ENCODE measurements around the gene CTIF. TPM values are rescaled to one million over a fixed set of nuclear protein-coding genes. Genes with fewer than 3 reads are reported as not detected.
A peak's percentile ranks its signal among the peaks of the same experiment; 100 is the strongest.

Gene CTIF
- total RNA-seq, 4 donors from 2014 or later = 14.1 to 78.2 (median 18.4) TPM

- intact Hi-C loops (cut with DNase I; ENCODE audit: low total_unique reads) = no loop called here
- peaks cover 0 to 2% (median under 1%) of the 10 kb centered on the region in 4 donors for H3K4me1 ChIP-seq
- no peaks in the 10 kb centered on the region for H3K36me3 ChIP-seq
- TF ChIP-seq POLR2AphosphoS5 (IDR thresholded peaks at IDR 0.05) = no peak
- no peak overlapping the region for H3K27ac ChIP-seq
- 62 to 82% methylated on average over 3 to 12 of the region's 12 CpGs for WGBS, 2 donors (ENCODE audit: low coverage in 1 of 2)
- no peak for DNase-seq
- no peak overlapping the region for H3K4me3 ChIP-seq
- in situ Hi-C loops (cut with MboI; ENCODE audit: low pct_ligation_motif_present in 1 of 4, low pct_unique_long_range_greater_than_20kb in 1 of 4, low sequenced_read_pairs in 3 of 4) = no loop called here
- no peaks in the 10 kb centered on the region for H3K27me3 ChIP-seq
- no peaks in the 10 kb centered on the region for H3K9me3 ChIP-seq
Measured at GRCh38 chr18:48709371-48710062, 170.7 kb downstream of the CTIF start.

- Histone ChIP-seq H3K4me1 (peaks cover 0 to 25% (median 13%) of the 10 kb centered on the region in 4 donors), H3K36me3 (no peaks in the 10 kb centered on the region), H3K27ac (no peak overlapping the region), H3K27me3 (no peaks in the 10 kb centered on the region), H3K4me3 (no peak overlapping the region), H3K9me3 (no peaks in the 10 kb centered on the region)
- 72% methylated on average over 15 of the region's 15 CpGs; no CpG with 5 or more reads in 1 of the 2 donors for WGBS, 2 donors (ENCODE audit: low coverage in 1 of 2)
- intact Hi-C loops (cut with DNase I; ENCODE audit: low total_unique reads) = no loop called here
- peak; percentile 32 to 46 (median 38) for TF ChIP-seq CTCF (IDR thresholded peaks at IDR 0.05)
- no peak for TF ChIP-seq POLR2A (IDR thresholded peaks at IDR 0.05)
- in situ Hi-C loops (cut with MboI; ENCODE audit: low pct_ligation_motif_present in 1 of 4, low pct_unique_long_range_greater_than_20kb in 1 of 4, low sequenced_read_pairs in 3 of 4) = no loop called here
- DNase-seq = peak; percentile 20
Measured at GRCh38 chr18:48711651-48712486, 173.0 kb downstream of the CTIF start.

GRCh38 chr18:48713309-48713708 lies 174.5 kb downstream of the CTIF start:
- Histone ChIP-seq H3K27ac (no peak overlapping the region), H3K4me3 (no peak overlapping the region), H3K27me3 (no peaks in the 10 kb centered on the region), H3K4me1 (peaks cover 0 to 25% (median 13%) of the 10 kb centered on the region in 4 donors), H3K9me3 (no peaks in the 10 kb centered on the region), H3K36me3 (no peaks in the 10 kb centered on the region)
- no peak for TF ChIP-seq POLR2A (IDR thresholded peaks at IDR 0.05)
- TF ChIP-seq CTCF (IDR thresholded peaks at IDR 0.05) = no peak
- no peak for TF ChIP-seq EP300 (IDR thresholded peaks at IDR 0.05; ENCODE audit: low read depth)
- no peak for TF ChIP-seq POLR2AphosphoS5 (IDR thresholded peaks at IDR 0.05)
- no peak for DNase-seq
- in situ Hi-C loops (cut with MboI; ENCODE audit: low pct_ligation_motif_present in 1 of 4, low pct_unique_long_range_greater_than_20kb in 1 of 4, low sequenced_read_pairs in 3 of 4) (no loop called here), intact Hi-C loops (cut with DNase I; ENCODE audit: low total_unique reads) (no loop called here)
- WGBS, 2 donors (ENCODE audit: low coverage in 1 of 2) = 84% methylated on average over 14 of the region's 14 CpGs; no CpG with 5 or more reads in 1 of the 2 donors

GRCh38 chr18:48714873-48715272 lies 176.0 kb downstream of the CTIF start:
- Histone ChIP-seq H3K4me1 (peaks cover 0 to 25% (median 13%) of the 10 kb centered on the region in 4 donors), H3K9me3 (no peaks in the 10 kb centered on the region), H3K4me3 (no peak overlapping the region), H3K36me3 (no peaks in the 10 kb centered on the region), H3K27ac (peak overlapping the region in 2 of 4 donors; percentile 38 to 44), H3K27me3 (no peaks in the 10 kb centered on the region)
- TF ChIP-seq CTCF (IDR thresholded peaks at IDR 0.05) (no peak), POLR2A (IDR thresholded peaks at IDR 0.05) (peak; percentile 37)
- peak; percentile 41 for DNase-seq
- in situ Hi-C loops (cut with MboI; ENCODE audit: low pct_ligation_motif_present in 1 of 4, low pct_unique_long_range_greater_than_20kb in 1 of 4, low sequenced_read_pairs in 3 of 4) (no loop called here), intact Hi-C loops (cut with DNase I; ENCODE audit: low total_unique reads) (no loop called here)
- WGBS, 2 donors (ENCODE audit: low coverage in 1 of 2) = 90 to 93% methylated on average over 2 to 6 of the region's 6 CpGs

Measured in transverse colon (tissue), 4 donors.